Endodermal cell (in vitro differentiated cells): ENCODE measurements around the gene PDE8A. TPM values are rescaled to one million over a fixed set of nuclear protein-coding genes. Genes with fewer than 3 reads are reported as not detected.

ENCODE experiments used
- DNase-seq: peaks from one replicate; pipeline ENCODE4 v3.0.0-alpha.2; 2017
- H3K27ac ChIP-seq: 2 replicates; pipeline ENCODE4 v1.5.1; 2013; ENCODE audit warnings: mild to moderate bottlenecking, low read depth, low read length, moderate library complexity
- H3K27me3 ChIP-seq: 2 replicates; pipeline ENCODE4 v1.6.1; 2013; ENCODE audit warnings: mild to moderate bottlenecking, low read length, moderate library complexity; ENCODE audit not compliant: insufficient read depth, control insufficient read depth, poor library complexity, severe bottlenecking
- H3K36me3 ChIP-seq: 2 replicates; pipeline ENCODE4 v1.7.0; 2013; ENCODE audit warnings: mild to moderate bottlenecking, low read length, moderate library complexity; ENCODE audit not compliant: control insufficient read depth, insufficient read depth
- H3K4me1 ChIP-seq: one replicate; pipeline ENCODE4 v1.7.0; 2013; ENCODE audit warnings: low read length; ENCODE audit not compliant: control insufficient read depth, insufficient read depth
- H3K4me3 ChIP-seq: 2 replicates; pipeline ENCODE4 v1.5.1; 2013; ENCODE audit warnings: mild to moderate bottlenecking, low read length, moderate library complexity
- H3K9ac ChIP-seq: 2 replicates; pipeline ENCODE4 v1.6.1; 2013; ENCODE audit warnings: mild to moderate bottlenecking, low read length, moderate library complexity; ENCODE audit not compliant: poor library complexity, severe bottlenecking; ENCODE audit errors: extremely low read depth
- H3K9me3 ChIP-seq: 2 replicates; pipeline ENCODE4 v1.6.1; 2013; ENCODE audit warnings: mild to moderate bottlenecking, low read length, moderate library complexity; ENCODE audit not compliant: control insufficient read depth
- H3K27ac Mint-ChIP-seq: 2 replicates; pipeline ENCODE4 v1.8.0; 2020; ENCODE audit warnings: mixed read lengths
- H3K27me3 Mint-ChIP-seq: 2 replicates; pipeline ENCODE4 v1.8.0; 2021; ENCODE audit warnings: mild to moderate bottlenecking, mixed read lengths; ENCODE audit not compliant: insufficient read depth
- H3K36me3 Mint-ChIP-seq: 2 replicates; pipeline ENCODE4 v1.8.0; 2020; ENCODE audit warnings: low read depth, mixed read lengths
- H3K4me1 Mint-ChIP-seq: 2 replicates; pipeline ENCODE4 v1.8.0; 2020; ENCODE audit warnings: mixed read lengths
- H3K4me3 Mint-ChIP-seq: 2 replicates; pipeline ENCODE4 v1.8.0; 2020; ENCODE audit warnings: mild to moderate bottlenecking, moderate library complexity, mixed read lengths
- H3K9me3 Mint-ChIP-seq: 2 replicates; pipeline ENCODE4 v1.8.0; 2020; ENCODE audit warnings: mild to moderate bottlenecking, mixed read lengths
- CTCF ChIP-seq: fragments of 200-600 bp; sonication (generic); conservative IDR thresholded peaks from 2 replicates; pipeline ENCODE4 v1.5.0; 2021; ENCODE audit warnings: antibody characterized with exemption, mild to moderate bottlenecking
- WGBS, 2 experiments: methylation state at CpG; one replicate each; pipeline versions ENCODE4 v1.1.5 to v1.1.7; 2013; ENCODE audit warnings: missing lambda C conversion rate in 2 of 2, mixed read lengths in 1 of 2; ENCODE audit not compliant: insufficient coverage in 1 of 2, insufficient read length in 1 of 2; 5-methylcytosine and 5-hydroxymethylcytosine counted together
- total RNA-seq, 2 donors: library from RNA; stranded (reverse); fragmentation: NEBNext Ultra II Directional in 1 of 2; extraction: Animal tissue kit (Norgen Biotek cat#: 25700) in 1 of 2; gene quantifications; 2 replicates in 1 of 2; 3 replicates in 1 of 2; pipeline ENCODE4 v1.2.1, GENCODE V29; 2021

The PDE8A gene
- total RNA-seq, 2 donors from 2014 or later = 14.8 to 15.2 TPM

DNA sequence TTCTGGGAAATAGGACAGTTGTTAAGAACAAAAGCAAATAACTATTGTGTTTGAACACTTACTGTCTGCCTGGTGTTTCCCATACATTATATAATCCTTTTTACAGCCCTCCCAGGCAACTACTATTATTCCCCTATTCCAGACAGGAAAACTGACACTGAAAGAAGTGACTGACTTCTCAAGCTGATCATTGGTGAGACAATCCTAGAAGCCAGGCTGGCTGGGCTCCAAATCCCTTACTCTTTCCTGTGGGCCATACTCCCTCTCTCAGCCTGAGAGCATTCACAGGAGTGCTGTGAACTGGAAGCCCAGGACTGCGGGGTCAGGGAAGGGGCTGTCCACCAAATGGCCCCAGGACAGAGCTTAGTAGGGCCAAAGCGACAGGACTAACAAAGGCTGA, 39.2 kb upstream of the PDE8A start:
- TF ChIP-seq CTCF = no peak
- H3K4me3 ChIP-seq = no peak overlapping the region
- 93 to 94% methylated on average over 2 of the region's 2 CpGs for WGBS, 2 experiments
- no peak for DNase-seq
- H3K9me3 ChIP-seq = no peaks in the 10 kb centered on the region
- H3K27ac ChIP-seq = no peak overlapping the region
- H3K36me3 ChIP-seq = no peaks in the 10 kb centered on the region
- H3K9ac ChIP-seq = no peak overlapping the region
- H3K27me3 ChIP-seq = no peaks in the 10 kb centered on the region
- H3K4me1 Mint-ChIP-seq = no peaks in the 10 kb centered on the region
- H3K4me3 Mint-ChIP-seq = no peak overlapping the region
- no peak overlapping the region for H3K27ac Mint-ChIP-seq
- no peaks in the 10 kb centered on the region for H3K4me1 ChIP-seq
- H3K9me3 Mint-ChIP-seq = no peaks in the 10 kb centered on the region
- no peaks in the 10 kb centered on the region for H3K36me3 Mint-ChIP-seq
- H3K27me3 Mint-ChIP-seq = no peaks in the 10 kb centered on the region

DNA sequence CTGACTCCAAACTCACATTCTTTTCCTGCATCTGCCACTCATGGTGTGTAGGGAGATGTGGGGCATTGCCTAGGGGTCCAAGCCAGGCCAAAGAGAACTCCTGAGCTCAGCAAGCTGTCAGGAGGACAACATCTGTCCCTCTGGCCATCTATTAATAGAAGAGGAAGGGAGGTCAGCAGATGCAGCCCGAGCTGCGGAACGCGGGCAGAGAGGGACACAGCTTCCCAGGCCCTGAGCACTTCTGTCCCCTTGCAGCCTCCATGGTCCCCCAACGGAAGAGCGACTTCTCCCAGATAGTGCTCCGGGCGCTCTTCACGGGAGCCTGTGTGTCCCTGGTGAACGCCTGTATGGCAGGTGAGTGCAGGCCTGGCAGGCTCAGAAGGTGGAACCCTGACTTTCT, 37.3 kb upstream of the PDE8A start:
- H3K9ac ChIP-seq = no peak overlapping the region
- 84 to 90% methylated on average over 3 to 10 of the region's 10 CpGs for whole genome bisulfite sequencing, 2 experiments
- no peak for TF ChIP-seq CTCF
- H3K36me3 ChIP-seq = no peaks in the 10 kb centered on the region
- H3K27ac Mint-ChIP-seq = no peak overlapping the region
- no peak overlapping the region for H3K4me3 ChIP-seq
- H3K9me3 ChIP-seq = no peaks in the 10 kb centered on the region
- no peaks in the 10 kb centered on the region for H3K36me3 Mint-ChIP-seq
- H3K4me1 ChIP-seq = no peaks in the 10 kb centered on the region
- H3K9me3 Mint-ChIP-seq = no peaks in the 10 kb centered on the region
- H3K27me3 ChIP-seq = no peaks in the 10 kb centered on the region
- H3K27me3 Mint-ChIP-seq = peaks cover 3% of the 10 kb centered on the region
- no peak for DNase-seq
- H3K27ac ChIP-seq = no peak overlapping the region
- H3K4me1 Mint-ChIP-seq = no peaks in the 10 kb centered on the region
- H3K4me3 Mint-ChIP-seq = no peak overlapping the region

DNA sequence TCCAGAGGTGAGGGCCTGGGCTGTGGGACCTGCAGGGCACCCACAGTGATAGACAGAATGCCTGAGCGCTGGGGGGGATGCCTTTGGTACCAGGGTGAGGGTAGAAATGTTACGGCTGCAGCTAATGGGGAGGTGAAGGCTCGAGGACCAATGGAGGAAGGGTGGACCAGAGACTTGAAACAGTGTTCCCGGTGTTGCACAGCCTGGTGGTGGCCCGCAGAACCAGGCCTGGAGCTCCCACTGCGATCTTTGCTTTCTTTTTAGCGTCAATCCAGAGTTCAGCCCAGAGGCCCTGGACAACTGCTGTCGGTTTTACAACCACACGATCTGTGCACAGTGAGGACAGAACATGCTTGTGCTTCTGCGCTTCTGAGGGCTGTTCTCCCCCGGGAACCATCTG, 36.8 kb upstream of the PDE8A start:
- no peaks in the 10 kb centered on the region for H3K4me1 Mint-ChIP-seq
- H3K27me3 Mint-ChIP-seq = peaks cover 3% of the 10 kb centered on the region
- H3K4me3 Mint-ChIP-seq = no peak overlapping the region
- Histone ChIP-seq H3K4me1 (no peaks in the 10 kb centered on the region), H3K4me3 (no peak overlapping the region), H3K27ac (no peak overlapping the region), H3K36me3 (no peaks in the 10 kb centered on the region), H3K27me3 (no peaks in the 10 kb centered on the region), H3K9me3 (no peaks in the 10 kb centered on the region), H3K9ac (no peak overlapping the region)
- no peaks in the 10 kb centered on the region for H3K9me3 Mint-ChIP-seq
- WGBS, 2 experiments = 88 to 93% methylated on average over 7 to 11 of the region's 11 CpGs
- no peak for TF ChIP-seq CTCF
- no peak for DNase-seq
- no peaks in the 10 kb centered on the region for H3K36me3 Mint-ChIP-seq
- no peak overlapping the region for H3K27ac Mint-ChIP-seq
